DOHH2 (cell line): ENCODE data around the gene PHLPP2.

Source experiments
- H3F3A ChIP-seq: fragments of 200-600 bp; sonication (generic), shearing (Covaris generic); 2 replicates; pipeline ENCODE4 v1.6.0; 2016; ENCODE audit warnings: antibody characterized with exemption, mild to moderate bottlenecking; ENCODE audit not compliant: control insufficient read depth, insufficient read depth
- H3K27ac ChIP-seq: fragments of 200-600 bp; sonication (generic); 2 replicates; pipeline ENCODE4 v1.5.1; 2014; ENCODE audit warnings: low read depth, mild to moderate bottlenecking, low read length, moderate library complexity
- H3K27me3 ChIP-seq: fragments of 200-600 bp; sonication (generic); 2 replicates; pipeline ENCODE4 v1.6.1; 2014; ENCODE audit warnings: mild to moderate bottlenecking, low read length, mixed read lengths; ENCODE audit not compliant: control insufficient read depth
- H3K36me3 ChIP-seq: fragments of 200-600 bp; sonication (generic); 2 replicates; pipeline ENCODE4 v1.6.1; 2014; ENCODE audit warnings: mild to moderate bottlenecking, low read length, moderate library complexity, mixed read lengths; ENCODE audit not compliant: control insufficient read depth
- H3K4me1 ChIP-seq: fragments of 200-600 bp; sonication (generic); 2 replicates; pipeline ENCODE4 v1.6.1; 2014; ENCODE audit warnings: mild to moderate bottlenecking, low read length, mixed read lengths; ENCODE audit not compliant: control insufficient read depth
- H3K4me2 ChIP-seq: fragments of 200-600 bp; sonication (generic); 2 replicates; pipeline ENCODE4 v1.6.0; 2014; ENCODE audit warnings: mild to moderate bottlenecking, low read length, moderate library complexity
- H3K4me3 ChIP-seq: fragments of 200-600 bp; sonication (generic); 2 replicates; pipeline ENCODE4 v1.5.1; 2014; ENCODE audit warnings: mild to moderate bottlenecking, low read length, mixed read lengths
- H3K79me2 ChIP-seq: fragments of 200-600 bp; sonication (generic); 2 replicates; pipeline ENCODE4 v1.6.1; 2014; ENCODE audit warnings: mild to moderate bottlenecking, low read length, mixed read lengths; ENCODE audit not compliant: control insufficient read depth
- H3K9me2 ChIP-seq: fragments of 200-600 bp; sonication (generic); replicated peaks from 2 replicates; pipeline ENCODE4 v1.6.1; 2014; ENCODE audit warnings: mild to moderate bottlenecking, low read length, mixed read lengths; ENCODE audit not compliant: control insufficient read depth
- H3K9me3 ChIP-seq: fragments of 200-600 bp; sonication (generic); 2 replicates; pipeline ENCODE4 v1.6.1; 2014; ENCODE audit warnings: antibody characterized with exemption, low read length, mixed read lengths; ENCODE audit not compliant: control insufficient read depth, insufficient read depth
- H4K20me1 ChIP-seq: fragments of 200-600 bp; sonication (generic); 2 replicates; pipeline ENCODE4 v1.6.0; 2014; ENCODE audit warnings: low read depth, mild to moderate bottlenecking, antibody characterized with exemption, low read length, moderate library complexity; ENCODE audit not compliant: control insufficient read depth, insufficient read depth
- EZH2phosphoT487 ChIP-seq: fragments of 200-600 bp; sonication (generic); IDR thresholded peaks from 2 replicates; pipeline ENCODE4 v1.6.1; 2017; ENCODE audit warnings: borderline replicate concordance, mild to moderate bottlenecking, antibody characterized with exemption, low read length, moderate library complexity, mixed read lengths
- TF ChIP-seq, protein P1 (sequence below): fragments of 200-600 bp; sonication (generic); IDR thresholded peaks from one replicate; pipeline ENCODE4 v1.5.1; 2014; ENCODE audit warnings: antibody characterized with exemption, mild to moderate bottlenecking, low read depth, low read length; ENCODE audit not compliant: poor library complexity, severe bottlenecking

The PHLPP2 gene

GRCh38 chr16:71673582-71673973 lies 50.9 kb downstream of the PHLPP2 start:
- no peaks in the 10 kb centered on the region for H3K27me3 ChIP-seq
- no peaks in the 10 kb centered on the region for H3K9me2 ChIP-seq
- peaks cover 32% of the 10 kb centered on the region for H3K36me3 ChIP-seq
- H3K27ac ChIP-seq, result no peak overlapping the region
- H3K4me2 ChIP-seq, result no peak overlapping the region
- H3K4me3 ChIP-seq, result no peak overlapping the region
- H4K20me1 ChIP-seq, result no peaks in the 10 kb centered on the region
- no peaks in the 10 kb centered on the region for H3F3A ChIP-seq
- H3K79me2 ChIP-seq, result no peaks in the 10 kb centered on the region
- no peak for TF ChIP-seq EZH2phosphoT487
- TF ChIP-seq, protein P1, sequence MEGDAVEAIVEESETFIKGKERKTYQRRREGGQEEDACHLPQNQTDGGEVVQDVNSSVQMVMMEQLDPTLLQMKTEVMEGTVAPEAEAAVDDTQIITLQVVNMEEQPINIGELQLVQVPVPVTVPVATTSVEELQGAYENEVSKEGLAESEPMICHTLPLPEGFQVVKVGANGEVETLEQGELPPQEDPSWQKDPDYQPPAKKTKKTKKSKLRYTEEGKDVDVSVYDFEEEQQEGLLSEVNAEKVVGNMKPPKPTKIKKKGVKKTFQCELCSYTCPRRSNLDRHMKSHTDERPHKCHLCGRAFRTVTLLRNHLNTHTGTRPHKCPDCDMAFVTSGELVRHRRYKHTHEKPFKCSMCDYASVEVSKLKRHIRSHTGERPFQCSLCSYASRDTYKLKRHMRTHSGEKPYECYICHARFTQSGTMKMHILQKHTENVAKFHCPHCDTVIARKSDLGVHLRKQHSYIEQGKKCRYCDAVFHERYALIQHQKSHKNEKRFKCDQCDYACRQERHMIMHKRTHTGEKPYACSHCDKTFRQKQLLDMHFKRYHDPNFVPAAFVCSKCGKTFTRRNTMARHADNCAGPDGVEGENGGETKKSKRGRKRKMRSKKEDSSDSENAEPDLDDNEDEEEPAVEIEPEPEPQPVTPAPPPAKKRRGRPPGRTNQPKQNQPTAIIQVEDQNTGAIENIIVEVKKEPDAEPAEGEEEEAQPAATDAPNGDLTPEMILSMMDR, result no peak
- no peaks in the 10 kb centered on the region for H3K9me3 ChIP-seq
- no peaks in the 10 kb centered on the region for H3K4me1 ChIP-seq

DNA sequence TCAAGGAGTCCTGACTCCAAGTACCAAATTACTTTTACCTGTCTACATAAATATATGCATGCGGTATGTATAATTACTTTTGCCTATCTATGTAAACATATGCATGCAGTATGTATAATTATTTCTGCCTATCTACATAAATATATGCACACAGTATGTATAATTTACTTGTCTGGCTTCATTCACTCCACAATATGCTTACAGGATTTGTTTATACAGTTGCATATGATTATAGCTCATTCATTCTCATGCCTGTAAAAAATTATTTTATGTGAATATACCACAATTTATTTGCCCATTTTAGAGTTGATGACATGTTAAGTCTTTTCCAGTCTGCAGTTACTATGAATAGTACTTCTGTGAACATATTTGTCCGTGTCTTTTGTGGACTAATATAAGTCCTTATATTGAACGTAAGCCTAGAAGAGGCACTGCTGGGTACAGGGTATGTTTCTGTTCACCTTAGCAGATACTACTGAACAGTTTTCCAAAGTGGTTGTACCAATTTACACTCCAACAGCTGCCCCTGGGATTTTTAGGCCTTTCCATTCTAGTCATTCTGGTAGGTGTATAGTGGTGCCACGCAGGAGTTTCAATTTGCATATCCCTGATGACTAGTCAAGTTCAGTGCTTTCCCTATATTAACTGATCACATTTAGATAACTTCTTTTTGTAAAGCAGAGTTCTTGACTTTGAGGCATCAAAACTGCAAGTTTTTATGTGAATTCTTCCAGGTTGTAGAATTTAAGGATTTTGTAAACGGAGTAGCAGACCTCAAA lies 51.5 kb downstream of the PHLPP2 start:
- Histone ChIP-seq H3K9me3 (no peaks in the 10 kb centered on the region), H3K9me2 (no peaks in the 10 kb centered on the region), H3F3A (no peaks in the 10 kb centered on the region), H4K20me1 (no peaks in the 10 kb centered on the region), H3K4me3 (no peak overlapping the region), H3K79me2 (no peaks in the 10 kb centered on the region), H3K4me1 (no peaks in the 10 kb centered on the region), H3K4me2 (no peak overlapping the region), H3K27me3 (no peaks in the 10 kb centered on the region), H3K27ac (no peak overlapping the region), H3K36me3 (peaks cover 32% of the 10 kb centered on the region)
- no peak for TF ChIP-seq EZH2phosphoT487
- TF ChIP-seq, protein P1, result no peak

- H3K4me2 ChIP-seq, result no peak overlapping the region
- no peaks in the 10 kb centered on the region for H3K9me3 ChIP-seq
- TF ChIP-seq, protein P1, result no peak
- no peak for TF ChIP-seq EZH2phosphoT487
- H3K9me2 ChIP-seq, result no peaks in the 10 kb centered on the region
- no peak overlapping the region for H3K4me3 ChIP-seq
- H3K4me1 ChIP-seq, result no peaks in the 10 kb centered on the region
- peaks cover 32% of the 10 kb centered on the region for H3K36me3 ChIP-seq
- H4K20me1 ChIP-seq, result no peaks in the 10 kb centered on the region
- no peaks in the 10 kb centered on the region for H3K27me3 ChIP-seq
- H3K79me2 ChIP-seq, result no peaks in the 10 kb centered on the region
- no peak overlapping the region for H3K27ac ChIP-seq
- H3F3A ChIP-seq, result no peaks in the 10 kb centered on the region
These were observed 52.4 kb downstream of the PHLPP2 start for GRCh38 chr16:71672125-71672524.

- no peaks in the 10 kb centered on the region for H3K4me1 ChIP-seq
- H3K9me2 ChIP-seq, result no peaks in the 10 kb centered on the region
- no peaks in the 10 kb centered on the region for H4K20me1 ChIP-seq
- TF ChIP-seq, protein P1, result no peak
- no peak for TF ChIP-seq EZH2phosphoT487
- no peaks in the 10 kb centered on the region for H3F3A ChIP-seq
- no peaks in the 10 kb centered on the region for H3K79me2 ChIP-seq
- no peaks in the 10 kb centered on the region for H3K9me3 ChIP-seq
- H3K4me2 ChIP-seq, result no peak overlapping the region
- no peak overlapping the region for H3K4me3 ChIP-seq
- peaks cover 38% of the 10 kb centered on the region for H3K36me3 ChIP-seq
- H3K27me3 ChIP-seq, result no peaks in the 10 kb centered on the region
- H3K27ac ChIP-seq, result no peak overlapping the region
These were observed 53.3 kb downstream of the PHLPP2 start for GRCh38 chr16:71671165-71671564.
